Measurements from ENCODE around the gene AIFM3. TPM values are rescaled to one million over a fixed set of nuclear protein-coding genes. Genes with fewer than 3 reads are reported as not detected.

AIFM3 gene, protein sequence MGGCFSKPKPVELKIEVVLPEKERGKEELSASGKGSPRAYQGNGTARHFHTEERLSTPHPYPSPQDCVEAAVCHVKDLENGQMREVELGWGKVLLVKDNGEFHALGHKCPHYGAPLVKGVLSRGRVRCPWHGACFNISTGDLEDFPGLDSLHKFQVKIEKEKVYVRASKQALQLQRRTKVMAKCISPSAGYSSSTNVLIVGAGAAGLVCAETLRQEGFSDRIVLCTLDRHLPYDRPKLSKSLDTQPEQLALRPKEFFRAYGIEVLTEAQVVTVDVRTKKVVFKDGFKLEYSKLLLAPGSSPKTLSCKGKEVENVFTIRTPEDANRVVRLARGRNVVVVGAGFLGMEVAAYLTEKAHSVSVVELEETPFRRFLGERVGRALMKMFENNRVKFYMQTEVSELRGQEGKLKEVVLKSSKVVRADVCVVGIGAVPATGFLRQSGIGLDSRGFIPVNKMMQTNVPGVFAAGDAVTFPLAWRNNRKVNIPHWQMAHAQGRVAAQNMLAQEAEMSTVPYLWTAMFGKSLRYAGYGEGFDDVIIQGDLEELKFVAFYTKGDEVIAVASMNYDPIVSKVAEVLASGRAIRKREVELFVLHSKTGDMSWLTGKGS
- total RNA-seq (1 to 10 TPM in 2 of 9 donors, under 1 TPM in 5, not detected in 2; 0.25 to 3.0 (median 0.49) TPM), polyA plus RNA-seq (under 1 TPM; 0.28 to 0.69 TPM)
- long read RNA-seq, donor 1: 0 reads
- long read RNA-seq, donor 2: 0 reads
- long read RNA-seq, donor 3, partial matches to known transcripts: 0 of 1 reads
- long read RNA-seq, donor 3, other reads (novel, unspliced or antisense): 1 of 1 reads

DNA sequence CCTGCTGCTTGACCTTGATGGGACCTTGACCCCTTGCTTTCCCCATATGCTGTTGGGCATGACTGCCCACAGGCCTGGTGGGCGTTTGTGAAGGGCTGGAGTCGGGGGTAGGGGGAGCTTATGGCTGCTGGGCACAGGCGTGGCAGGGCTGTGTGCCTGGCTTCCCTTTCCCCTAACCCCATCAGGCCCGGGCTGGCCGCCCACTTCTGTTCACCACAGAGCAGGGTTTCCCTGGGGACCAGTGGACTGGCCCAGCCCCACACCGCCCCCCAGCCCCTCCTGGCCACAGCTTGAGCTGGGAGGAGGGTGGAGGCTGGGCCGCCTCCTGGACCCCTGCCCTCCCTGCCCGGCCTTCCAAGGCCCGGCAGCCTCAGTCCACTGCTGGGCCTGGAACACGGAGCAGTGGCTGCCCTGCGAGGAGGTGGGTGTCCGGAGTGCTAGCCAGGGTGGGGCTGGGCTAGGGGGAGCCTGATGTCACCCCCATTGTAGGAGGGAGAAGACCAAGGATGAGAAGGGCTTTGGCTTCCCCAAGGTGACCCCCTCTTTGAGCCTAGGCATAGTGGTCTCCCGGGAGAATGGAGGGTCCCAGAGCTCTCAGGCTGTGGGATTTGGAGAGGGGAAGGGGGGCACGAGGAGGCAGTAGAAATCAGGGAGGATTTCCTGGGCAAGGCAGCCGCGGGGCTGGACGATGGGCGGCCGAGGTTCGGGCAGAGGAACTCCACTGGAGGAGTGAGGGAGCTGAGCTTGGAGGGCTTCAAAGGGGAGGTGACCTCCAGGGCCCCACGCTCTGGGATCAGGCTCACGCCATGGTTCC lies at the start of gene AIFM3:
Gene AIFM3 (plus strand): TSS at position 373 of the 814 bp plus-strand sequence. CDS start 690 bp downstream, outside the sequence.
- Histone ChIP-seq H3K36me3 (no peaks in the 10 kb centered on the region), H3K27me3 (peaks cover 0 to 29% (median 11%) of the 10 kb centered on the region in 9 donors), H3K4me1 (peaks cover 0 to 23% (median 5%) of the 10 kb centered on the region in 12 donors), H3K27ac (peak within 1 kb of the TSS in 1 of 12 donors; percentile 30), H3K4me3 (no peak within 1 kb of the TSS), H3K9me3 (no peaks in the 10 kb centered on the region)
- intact Hi-C loops (cut with DNase I): loop anchor here in 4 of 10 donors (5.0 to 10.0 kb wide), 5 partner anchors 48 to 108 kb away; partner anchors contain the start of genes CRKL (in 1 of the 4) and P2RX6 (in 1 of the 4)
- TF ChIP-seq, protein P1, sequence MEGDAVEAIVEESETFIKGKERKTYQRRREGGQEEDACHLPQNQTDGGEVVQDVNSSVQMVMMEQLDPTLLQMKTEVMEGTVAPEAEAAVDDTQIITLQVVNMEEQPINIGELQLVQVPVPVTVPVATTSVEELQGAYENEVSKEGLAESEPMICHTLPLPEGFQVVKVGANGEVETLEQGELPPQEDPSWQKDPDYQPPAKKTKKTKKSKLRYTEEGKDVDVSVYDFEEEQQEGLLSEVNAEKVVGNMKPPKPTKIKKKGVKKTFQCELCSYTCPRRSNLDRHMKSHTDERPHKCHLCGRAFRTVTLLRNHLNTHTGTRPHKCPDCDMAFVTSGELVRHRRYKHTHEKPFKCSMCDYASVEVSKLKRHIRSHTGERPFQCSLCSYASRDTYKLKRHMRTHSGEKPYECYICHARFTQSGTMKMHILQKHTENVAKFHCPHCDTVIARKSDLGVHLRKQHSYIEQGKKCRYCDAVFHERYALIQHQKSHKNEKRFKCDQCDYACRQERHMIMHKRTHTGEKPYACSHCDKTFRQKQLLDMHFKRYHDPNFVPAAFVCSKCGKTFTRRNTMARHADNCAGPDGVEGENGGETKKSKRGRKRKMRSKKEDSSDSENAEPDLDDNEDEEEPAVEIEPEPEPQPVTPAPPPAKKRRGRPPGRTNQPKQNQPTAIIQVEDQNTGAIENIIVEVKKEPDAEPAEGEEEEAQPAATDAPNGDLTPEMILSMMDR (IDR thresholded peaks at IDR 0.05): no peak
- no peak for TF ChIP-seq POLR2A (IDR thresholded peaks at IDR 0.05)
- ATAC-seq (no peak), DNase-seq (peak in 1 of 5 donors; percentile 49)
- 56 to 71% (median 67%) methylated on average over 14 to 22 of the region's 22 CpGs for WGBS, 4 donors

DNA sequence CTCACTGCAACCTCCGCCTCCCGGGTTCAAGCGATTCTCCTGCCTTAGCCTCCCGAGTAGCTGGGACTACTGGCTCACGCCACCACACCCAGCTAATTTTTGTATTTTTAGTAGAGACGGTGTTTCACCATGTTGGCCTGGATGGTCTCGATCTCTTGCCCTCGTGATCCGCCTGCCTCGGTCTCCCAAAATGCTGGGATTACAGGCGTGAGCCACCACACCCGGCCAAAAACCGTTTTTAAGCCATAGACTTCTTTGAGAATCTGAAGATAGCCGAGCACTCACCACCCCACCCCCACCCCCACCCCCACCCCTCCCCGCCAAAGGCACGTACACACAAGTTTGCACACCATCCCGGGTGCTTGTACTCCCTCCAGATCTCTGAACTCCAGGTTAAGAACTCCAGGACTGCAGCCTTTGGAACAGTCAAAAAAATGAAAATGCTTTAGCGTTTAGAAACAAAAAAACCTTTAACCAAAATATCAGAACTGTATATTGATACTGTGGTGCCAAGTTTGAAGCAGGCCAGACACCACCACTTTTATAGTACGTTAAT lies 48.3 kb upstream of the AIFM3 start:
- no peaks in the 10 kb centered on the region for H3K9me3 ChIP-seq
- TF ChIP-seq, protein P1 (IDR thresholded peaks at IDR 0.05): no peak
- TF ChIP-seq POLR2A (IDR thresholded peaks at IDR 0.05): no peak
- intact Hi-C loops (cut with DNase I): loop anchor here in 6 of 10 donors (1.0 to 10.0 kb wide), 10 partner anchors 36 to 84 kb away; partner anchors contain the start of genes LZTR1 (in 2 of the 6), PI4KA (in 2 of the 6), SNAP29 (in 2 of the 6) and AIFM3 (in 1 of the 6)
- DNase-seq (no peak), ATAC-seq (no peak)
- whole genome bisulfite sequencing, 4 donors: 1 to 4% (median 3%) methylated on average over 13 to 19 of the region's 19 CpGs
- H3K27ac ChIP-seq: peak overlapping the region in 11 of 12 donors; percentile 74 to 98 (median 95)
- H3K27me3 ChIP-seq: no peaks in the 10 kb centered on the region
- H3K4me3 ChIP-seq: peak overlapping the region; percentile 62 to 99 (median 89)
- peaks cover 0 to 1% (median 0%) of the 10 kb centered on the region in 9 donors for H3K36me3 ChIP-seq
- H3K4me1 ChIP-seq: peaks cover 0 to 51% (median 29%) of the 10 kb centered on the region in 12 donors

DNA sequence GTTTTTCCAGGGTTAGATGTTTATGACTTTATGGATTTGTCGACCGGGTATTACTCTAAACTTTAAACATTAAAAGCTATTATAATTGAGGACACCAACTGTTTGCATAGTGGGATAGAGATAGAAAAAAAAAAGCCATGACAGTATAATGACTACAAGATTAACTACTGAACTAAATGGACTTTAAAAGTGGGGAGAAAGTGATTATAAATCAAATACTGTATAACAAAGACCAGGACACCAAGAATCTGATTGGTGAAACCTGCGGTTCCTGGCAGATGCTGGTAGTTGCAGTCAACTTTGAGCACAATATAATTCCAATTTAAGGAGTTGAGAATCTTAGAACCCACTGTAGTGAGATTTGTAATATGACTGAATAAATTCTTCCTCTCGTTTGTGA lies 47.3 kb upstream of the AIFM3 start:
- Histone ChIP-seq H3K27ac (no peak overlapping the region), H3K36me3 (peaks cover 0 to 11% (median 0%) of the 10 kb centered on the region in 9 donors), H3K4me3 (peak overlapping the region; percentile 9 to 99 (median 89)), H3K4me1 (peaks cover 0 to 61% (median 29%) of the 10 kb centered on the region in 12 donors), H3K27me3 (no peaks in the 10 kb centered on the region), H3K9me3 (no peaks in the 10 kb centered on the region)
- DNase-seq (no peak), ATAC-seq (no peak)
- WGBS, 4 donors: 11 to 15% (median 12%) methylated on average over 4 of the region's 4 CpGs
- TF ChIP-seq POLR2A (IDR thresholded peaks at IDR 0.05): no peak
- TF ChIP-seq, protein P1 (IDR thresholded peaks at IDR 0.05): no peak
- intact Hi-C loops (cut with DNase I): loop anchor here in 6 of 10 donors (5.0 to 10.0 kb wide), 9 partner anchors 37 to 83 kb away; partner anchors contain the start of genes PI4KA (in 2 of the 6), SNAP29 (in 2 of the 6), AIFM3 (in 1 of the 6) and LZTR1 (in 1 of the 6)
